SK-N-SH treated with all-trans-retinoic acid at 6 μM for 48 hours (cell line): ENCODE results near the gene DDX54.

Experiments
- ARNTL ChIP-seq: fragments of 450-650 bp; formaldehyde crosslinking; IDR thresholded peaks from 2 replicates; pipeline ENCODE4 v1.5.0; 2020; ENCODE audit warnings: low read depth, mild to moderate bottlenecking, moderate library complexity, borderline replicate concordance
- ISL1 ChIP-seq: fragments of 250-450 bp; sonication (Bioruptor Pico); IDR thresholded peaks from 2 replicates; pipeline ENCODE4 v2.1.2; 2022; ENCODE audit warnings: mild to moderate bottlenecking, moderate library complexity
- TCF4 ChIP-seq: fragments of 250-450 bp; sonication (Bioruptor Pico); IDR thresholded peaks from 2 replicates; pipeline ENCODE4 v1.8.0; 2021; ENCODE audit warnings: mild to moderate bottlenecking, moderate library complexity, borderline replicate concordance
- ZFP3 ChIP-seq: fragments of 250-450 bp; sonication (Bioruptor Pico); IDR thresholded peaks from 2 replicates; pipeline ENCODE4 v1.5.0; 2020; ENCODE audit warnings: mild to moderate bottlenecking, moderate library complexity
- ZFP30 ChIP-seq: fragments of 450-650 bp; formaldehyde crosslinking; IDR thresholded peaks from 2 replicates; pipeline ENCODE4 v1.5.0; 2022; ENCODE audit warnings: mild to moderate bottlenecking, moderate library complexity
- ZNF70 ChIP-seq: fragments of 450-650 bp; formaldehyde crosslinking; IDR thresholded peaks from 2 replicates; pipeline ENCODE4 v1.5.0; 2020; ENCODE audit warnings: mild to moderate bottlenecking, moderate library complexity
- TF ChIP-seq, protein P1 (sequence below): fragments of 250-450 bp; sonication (Bioruptor Pico); IDR thresholded peaks from 2 replicates; pipeline ENCODE4 v1.8.0; 2020; ENCODE audit warnings: mild to moderate bottlenecking, moderate library complexity, borderline replicate concordance
- TF ChIP-seq, protein P2 (sequence below): fragments of 250-450 bp; sonication (Bioruptor Pico); IDR thresholded peaks from 2 replicates; pipeline ENCODE4 v1.5.1; 2020; ENCODE audit warnings: low read depth, mild to moderate bottlenecking, moderate library complexity

DNA sequence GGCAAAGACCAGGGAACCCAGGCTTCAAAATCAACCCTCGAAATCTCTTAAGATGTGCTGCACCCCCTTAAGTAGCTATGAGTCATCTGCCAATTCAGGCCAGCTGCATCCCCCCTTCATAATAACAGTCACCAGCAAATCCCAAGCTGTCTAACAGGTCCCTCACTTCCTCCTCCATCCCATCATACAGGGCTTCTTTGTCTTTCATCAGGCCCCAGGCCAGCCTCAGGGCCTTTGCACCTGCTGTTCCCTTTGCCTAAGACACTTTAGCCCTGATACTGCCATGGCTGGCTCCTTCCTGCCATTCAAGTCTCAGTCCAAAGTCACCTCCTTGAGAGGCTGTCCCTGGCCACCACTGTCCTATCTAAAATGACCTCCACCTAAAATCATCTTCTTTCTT is 53.7 kb downstream of the DDX54 start:
- TF ChIP-seq ARNTL (CRISPR knock-in tag) (no peak), ZFP3 (CRISPR knock-in tag) (no peak), ZNF70 (CRISPR knock-in tag) (no peak), ISL1 (CRISPR knock-in tag) (no peak), TCF4 (CRISPR knock-in tag) (no peak), ZFP30 (no peak)
- TF ChIP-seq, protein P1, sequence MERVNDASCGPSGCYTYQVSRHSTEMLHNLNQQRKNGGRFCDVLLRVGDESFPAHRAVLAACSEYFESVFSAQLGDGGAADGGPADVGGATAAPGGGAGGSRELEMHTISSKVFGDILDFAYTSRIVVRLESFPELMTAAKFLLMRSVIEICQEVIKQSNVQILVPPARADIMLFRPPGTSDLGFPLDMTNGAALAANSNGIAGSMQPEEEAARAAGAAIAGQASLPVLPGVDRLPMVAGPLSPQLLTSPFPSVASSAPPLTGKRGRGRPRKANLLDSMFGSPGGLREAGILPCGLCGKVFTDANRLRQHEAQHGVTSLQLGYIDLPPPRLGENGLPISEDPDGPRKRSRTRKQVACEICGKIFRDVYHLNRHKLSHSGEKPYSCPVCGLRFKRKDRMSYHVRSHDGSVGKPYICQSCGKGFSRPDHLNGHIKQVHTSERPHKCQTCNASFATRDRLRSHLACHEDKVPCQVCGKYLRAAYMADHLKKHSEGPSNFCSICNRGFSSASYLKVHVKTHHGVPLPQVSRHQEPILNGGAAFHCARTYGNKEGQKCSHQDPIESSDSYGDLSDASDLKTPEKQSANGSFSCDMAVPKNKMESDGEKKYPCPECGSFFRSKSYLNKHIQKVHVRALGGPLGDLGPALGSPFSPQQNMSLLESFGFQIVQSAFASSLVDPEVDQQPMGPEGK (CRISPR knock-in tag): no peak
- TF ChIP-seq, protein P2, sequence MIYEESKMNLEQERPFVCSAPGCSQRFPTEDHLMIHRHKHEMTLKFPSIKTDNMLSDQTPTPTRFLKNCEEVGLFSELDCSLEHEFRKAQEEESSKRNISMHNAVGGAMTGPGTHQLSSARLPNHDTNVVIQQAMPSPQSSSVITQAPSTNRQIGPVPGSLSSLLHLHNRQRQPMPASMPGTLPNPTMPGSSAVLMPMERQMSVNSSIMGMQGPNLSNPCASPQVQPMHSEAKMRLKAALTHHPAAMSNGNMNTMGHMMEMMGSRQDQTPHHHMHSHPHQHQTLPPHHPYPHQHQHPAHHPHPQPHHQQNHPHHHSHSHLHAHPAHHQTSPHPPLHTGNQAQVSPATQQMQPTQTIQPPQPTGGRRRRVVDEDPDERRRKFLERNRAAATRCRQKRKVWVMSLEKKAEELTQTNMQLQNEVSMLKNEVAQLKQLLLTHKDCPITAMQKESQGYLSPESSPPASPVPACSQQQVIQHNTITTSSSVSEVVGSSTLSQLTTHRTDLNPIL (CRISPR knock-in tag): no peak
